ENCODE data around the gene PLEKHO1.
"Not testable (repeated sequence)": the region's sequence is repeated elsewhere in the genome, so short reads cannot be mapped to it uniquely, and the experiment has no call there.

DNA sequence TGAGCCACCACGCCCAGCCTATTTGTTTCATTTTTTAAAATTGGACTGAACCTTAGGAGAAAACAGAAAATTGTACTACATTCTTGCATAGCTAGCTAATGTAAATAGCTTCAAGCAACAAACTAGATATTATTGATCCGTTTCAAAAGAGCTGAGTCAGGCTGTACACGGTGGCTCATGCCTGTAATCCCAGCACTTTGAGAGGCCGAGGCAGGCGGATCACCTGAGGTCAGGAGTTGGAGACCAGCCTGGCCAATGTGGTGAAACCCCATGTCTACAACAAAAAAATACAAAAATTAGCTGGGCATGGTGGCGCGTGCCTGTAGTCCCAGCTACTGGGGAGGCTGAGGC, 36.7 kb downstream of the PLEKHO1 start:
- TF ChIP-seq, protein P1, sequence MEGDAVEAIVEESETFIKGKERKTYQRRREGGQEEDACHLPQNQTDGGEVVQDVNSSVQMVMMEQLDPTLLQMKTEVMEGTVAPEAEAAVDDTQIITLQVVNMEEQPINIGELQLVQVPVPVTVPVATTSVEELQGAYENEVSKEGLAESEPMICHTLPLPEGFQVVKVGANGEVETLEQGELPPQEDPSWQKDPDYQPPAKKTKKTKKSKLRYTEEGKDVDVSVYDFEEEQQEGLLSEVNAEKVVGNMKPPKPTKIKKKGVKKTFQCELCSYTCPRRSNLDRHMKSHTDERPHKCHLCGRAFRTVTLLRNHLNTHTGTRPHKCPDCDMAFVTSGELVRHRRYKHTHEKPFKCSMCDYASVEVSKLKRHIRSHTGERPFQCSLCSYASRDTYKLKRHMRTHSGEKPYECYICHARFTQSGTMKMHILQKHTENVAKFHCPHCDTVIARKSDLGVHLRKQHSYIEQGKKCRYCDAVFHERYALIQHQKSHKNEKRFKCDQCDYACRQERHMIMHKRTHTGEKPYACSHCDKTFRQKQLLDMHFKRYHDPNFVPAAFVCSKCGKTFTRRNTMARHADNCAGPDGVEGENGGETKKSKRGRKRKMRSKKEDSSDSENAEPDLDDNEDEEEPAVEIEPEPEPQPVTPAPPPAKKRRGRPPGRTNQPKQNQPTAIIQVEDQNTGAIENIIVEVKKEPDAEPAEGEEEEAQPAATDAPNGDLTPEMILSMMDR (IDR thresholded peaks at IDR 0.05) = not testable (repeated sequence)
- TF ChIP-seq POLR2A (IDR thresholded peaks at IDR 0.05) = not testable (repeated sequence)

Measured in thyroid gland (tissue), 4 donors.